Left ventricle myocardium inferior (tissue), 1 donor: ENCODE measurements around the gene HNRNPF. TPM values are rescaled to one million over a fixed set of nuclear protein-coding genes. Genes with fewer than 3 reads are reported as not detected.
"Not testable (repeated sequence)": the region's sequence is repeated elsewhere in the genome, so short reads cannot be mapped to it uniquely, and the experiment has no call there.

Source experiments
- DNase-seq: peaks from one replicate; pipeline ENCODE4 v3.0.0-alpha.2; 2020
- H3K27ac ChIP-seq: fragments of 200-600 bp; replicated peaks from 2 replicates; pipeline ENCODE4 v1.8.0; 2021
- H3K27me3 ChIP-seq: fragments of 200-600 bp; 2 replicates; pipeline ENCODE4 v1.8.0; 2021; ENCODE audit warnings: low read depth
- H3K36me3 ChIP-seq: fragments of 200-600 bp; 2 replicates; pipeline ENCODE4 v1.8.0; 2021
- H3K4me1 ChIP-seq: fragments of 200-600 bp; 2 replicates; pipeline ENCODE4 v1.8.0; 2021
- H3K4me3 ChIP-seq: fragments of 200-600 bp; 2 replicates; pipeline ENCODE4 v1.8.0; 2021; ENCODE audit warnings: mild to moderate bottlenecking, moderate library complexity
- H3K9me3 ChIP-seq: fragments of 200-600 bp; replicated peaks from 2 replicates; pipeline ENCODE4 v1.8.0; 2021
- CTCF ChIP-seq: fragments of 200-600 bp; IDR thresholded peaks from 2 replicates; pipeline ENCODE4 v1.8.0; 2021; ENCODE audit warnings: antibody characterized with exemption, mild to moderate bottlenecking, borderline replicate concordance
- intact Hi-C: fragments of 100-400 bp; cut with micrococcal nuclease; formaldehyde crosslinking; loops from one replicate; pipeline ENCODE4 v1.11.0; 2022
- long read RNA-seq: library from polyadenylated mRNA; unstranded; transcript quantifications from one replicate; pipeline ENCODE4 v2.0.0, GENCODE V29; 2021
- total RNA-seq: library from RNA; stranded (reverse); fragmentation: NEBNext Ultra II Directional; extraction: Animal tissue kit (Norgen Biotek cat#: 25700); gene quantifications from one replicate; pipeline ENCODE4 v1.2.1, GENCODE V29; 2021
- donor health status: DM: no; HTN: yes; CAD: no; lungs with severe emphysema.

Gene HNRNPF
- total RNA-seq, result 70.5 TPM
- long read RNA-seq, transcript HNRNPF-203 (4 exons, 2,617 nt), result minor isoform, 16 of 186 reads
- long read RNA-seq, transcript HNRNPF-207 (4 exons, 2,676 nt), result minor isoform, 16 of 186 reads
- long read RNA-seq, transcript HNRNPF-204 (3 exons, 2,755 nt), result major isoform, 29 of 186 reads
- long read RNA-seq, transcript HNRNPF-201 (4 exons, 2,186 nt), result minor isoform, 7 of 186 reads
- long read RNA-seq, partial matches to known transcripts, result 3 of 186 reads
- long read RNA-seq, other reads (novel, unspliced or antisense), result 115 of 186 reads

- Histone ChIP-seq H3K36me3 (no peaks in the 10 kb centered on the region), H3K27me3 (no peaks in the 10 kb centered on the region), H3K4me1 (peaks cover 59% of the 10 kb centered on the region), H3K27ac (peak within 1 kb of the TSS; percentile 98), H3K9me3 (no peaks in the 10 kb centered on the region), H3K4me3 (peak within 1 kb of the TSS; percentile 85)
- no peak for TF ChIP-seq CTCF
- intact Hi-C loops, result no loop called here
- DNase-seq, result peak; percentile 95
These were observed at the start of gene HNRNPF for GRCh38 chr10:43408710-43409384. TSS of gene HNRNPF (minus strand) at chr10:43409186. CDS start at chr10:43387884, 21,302 bp downstream.

GRCh38 chr10:43458227-43458626 lies 49.2 kb upstream of the HNRNPF start:
- no peak overlapping the region for H3K27ac ChIP-seq
- no peak for TF ChIP-seq CTCF
- H3K27me3 ChIP-seq, result no peaks in the 10 kb centered on the region
- no peak for DNase-seq
- H3K4me1 ChIP-seq, result peaks cover 23% of the 10 kb centered on the region
- H3K36me3 ChIP-seq, result no peaks in the 10 kb centered on the region
- no peaks in the 10 kb centered on the region for H3K9me3 ChIP-seq
- no peak overlapping the region for H3K4me3 ChIP-seq
- intact Hi-C loops, result no loop called here

GRCh38 chr10:43456561-43456960 lies 47.6 kb upstream of the HNRNPF start:
- intact Hi-C loops, H3K9me3 ChIP-seq, H3K27me3 ChIP-seq, H3K36me3 ChIP-seq, DNase-seq: not testable (repeated sequence)
- Histone ChIP-seq H3K4me1 (peaks cover 23% of the 10 kb centered on the region), H3K27ac (peak overlapping the region; percentile 94), H3K4me3 (peak overlapping the region; percentile 73)

- H3K36me3 ChIP-seq, DNase-seq, intact Hi-C loops, H3K4me3 ChIP-seq, H3K9me3 ChIP-seq, H3K27me3 ChIP-seq: not testable (repeated sequence)
- H3K27ac ChIP-seq, result peak overlapping the region; percentile 94
- H3K4me1 ChIP-seq, result peaks cover 23% of the 10 kb centered on the region
These were observed 45.0 kb upstream of the HNRNPF start for GRCh38 chr10:43454025-43454424.

GRCh38 chr10:43453266-43453831 lies 44.4 kb upstream of the HNRNPF start:
- H3K4me1 ChIP-seq, result peaks cover 23% of the 10 kb centered on the region
- TF ChIP-seq CTCF, result no peak
- H3K9me3 ChIP-seq, result no peaks in the 10 kb centered on the region
- no peaks in the 10 kb centered on the region for H3K36me3 ChIP-seq
- no peak for DNase-seq
- intact Hi-C loops, result no loop called here
- H3K27me3 ChIP-seq, result no peaks in the 10 kb centered on the region
- no peak overlapping the region for H3K27ac ChIP-seq
- H3K4me3 ChIP-seq, result no peak overlapping the region

- TF ChIP-seq CTCF, result no peak
- intact Hi-C loops, result no loop called here
- no peaks in the 10 kb centered on the region for H3K36me3 ChIP-seq
- peaks cover 23% of the 10 kb centered on the region for H3K4me1 ChIP-seq
- no peak overlapping the region for H3K4me3 ChIP-seq
- no peak for DNase-seq
- no peaks in the 10 kb centered on the region for H3K9me3 ChIP-seq
- no peaks in the 10 kb centered on the region for H3K27me3 ChIP-seq
- no peak overlapping the region for H3K27ac ChIP-seq
These were observed 43.4 kb upstream of the HNRNPF start for GRCh38 chr10:43452356-43452914.
